NT2/D1 (cell line): ENCODE measurements around the gene UGT2A3.

Experiments
- YY1 ChIP-seq: IDR thresholded peaks from 2 replicates; pipeline ENCODE4 v1.6.1; 2011; ENCODE audit not compliant: insufficient read length, insufficient read depth
- ZNF274 ChIP-seq: IDR thresholded peaks from 2 replicates; pipeline ENCODE4 v1.6.1; 2011; ENCODE audit warnings: mild to moderate bottlenecking, low read depth, low read length

DNA sequence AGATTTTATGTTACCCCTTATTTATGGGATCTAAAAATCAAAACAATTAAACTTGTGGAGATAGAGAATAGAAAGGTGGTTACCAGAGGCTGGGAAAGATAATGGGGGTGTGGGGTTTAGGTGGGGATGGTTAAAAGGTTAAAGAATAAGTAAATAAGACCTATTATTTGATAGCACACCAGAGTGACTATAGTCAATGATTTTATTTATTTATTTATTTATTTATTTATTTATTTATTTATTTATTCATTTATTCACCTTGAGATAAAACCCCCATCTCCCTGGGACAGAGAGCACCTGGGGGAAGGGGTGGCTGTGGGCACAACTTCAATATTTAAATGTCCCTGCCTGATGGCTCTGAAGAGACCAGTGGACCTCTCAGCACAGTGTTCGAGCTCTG lies 66.1 kb downstream of the UGT2A3 start:
- TF ChIP-seq ZNF274 (no peak), YY1 (no peak)
